SK-N-SH treated with all-trans-retinoic acid at 6 μM for 48 hours (cell line): Measurements from ENCODE around the gene FCHO2.
"Not testable (repeated sequence)": the region's sequence is repeated elsewhere in the genome, so short reads cannot be mapped to it uniquely, and the experiment has no call there.

Experiments used
- ATAC-seq: fragments of 200-7000 bp; cut with Tn5 transposase; 3 replicates; pipeline ENCODE4 v1.9.1; 2020; ENCODE audit warnings: mild to moderate bottlenecking, moderate library complexity
- ARNTL ChIP-seq: fragments of 450-650 bp; formaldehyde crosslinking; IDR thresholded peaks from 2 replicates; pipeline ENCODE4 v1.5.0; 2020; ENCODE audit warnings: low read depth, mild to moderate bottlenecking, moderate library complexity, borderline replicate concordance
- BACH2 ChIP-seq: fragments of 250-450 bp; sonication (Bioruptor Pico); IDR thresholded peaks from 2 replicates; pipeline ENCODE4 v1.9.0; 2021; ENCODE audit warnings: mild to moderate bottlenecking, borderline replicate concordance
- ESRRG ChIP-seq: fragments of 250-450 bp; sonication (Bioruptor Pico); IDR thresholded peaks from 2 replicates; pipeline ENCODE4 v1.6.1; 2021; ENCODE audit warnings: mild to moderate bottlenecking
- GLIS3 ChIP-seq: fragments of 250-450 bp; sonication (Bioruptor Pico); IDR thresholded peaks from 2 replicates; pipeline ENCODE4 v1.5.0; 2020; ENCODE audit warnings: mild to moderate bottlenecking, moderate library complexity
- ISL1 ChIP-seq: fragments of 250-450 bp; sonication (Bioruptor Pico); IDR thresholded peaks from 2 replicates; pipeline ENCODE4 v2.1.2; 2022; ENCODE audit warnings: mild to moderate bottlenecking, moderate library complexity
- OSR1 ChIP-seq: fragments of 250-450 bp; sonication (Bioruptor Pico); IDR thresholded peaks from 2 replicates; pipeline ENCODE4 v1.8.0; 2022; ENCODE audit warnings: moderate library complexity, mild to moderate bottlenecking, inconsistent platforms
- PPARA ChIP-seq: fragments of 250-450 bp; sonication (Bioruptor Pico); IDR thresholded peaks from 2 replicates; pipeline ENCODE4 v1.5.0; 2020; ENCODE audit warnings: mild to moderate bottlenecking, borderline replicate concordance
- RARB ChIP-seq: fragments of 250-450 bp; sonication (Bioruptor Pico); IDR thresholded peaks from 2 replicates; pipeline ENCODE4 v1.8.0; 2021; ENCODE audit warnings: mild to moderate bottlenecking, moderate library complexity
- SNAI2 ChIP-seq: fragments of 250-450 bp; sonication (Bioruptor Pico); IDR thresholded peaks from 2 replicates; pipeline ENCODE4 v1.5.0; 2020; ENCODE audit warnings: mild to moderate bottlenecking, moderate library complexity
- TCF4 ChIP-seq: fragments of 250-450 bp; sonication (Bioruptor Pico); IDR thresholded peaks from 2 replicates; pipeline ENCODE4 v1.8.0; 2021; ENCODE audit warnings: mild to moderate bottlenecking, moderate library complexity, borderline replicate concordance
- ZFP3 ChIP-seq: fragments of 250-450 bp; sonication (Bioruptor Pico); IDR thresholded peaks from 2 replicates; pipeline ENCODE4 v1.5.0; 2020; ENCODE audit warnings: mild to moderate bottlenecking, moderate library complexity
- ZFP30 ChIP-seq: fragments of 450-650 bp; formaldehyde crosslinking; IDR thresholded peaks from 2 replicates; pipeline ENCODE4 v1.5.0; 2022; ENCODE audit warnings: mild to moderate bottlenecking, moderate library complexity
- ZNF565 ChIP-seq: fragments of 450-650 bp; formaldehyde crosslinking; conservative IDR thresholded peaks from 2 replicates; pipeline ENCODE4 v1.5.0; 2020; ENCODE audit warnings: low read depth, mild to moderate bottlenecking, moderate library complexity
- ZNF70 ChIP-seq: fragments of 450-650 bp; formaldehyde crosslinking; IDR thresholded peaks from 2 replicates; pipeline ENCODE4 v1.5.0; 2020; ENCODE audit warnings: mild to moderate bottlenecking, moderate library complexity
- ZNF8 ChIP-seq: fragments of 450-650 bp; formaldehyde crosslinking; IDR thresholded peaks from 2 replicates; pipeline ENCODE4 v1.5.0; 2020; ENCODE audit warnings: mild to moderate bottlenecking, moderate library complexity
- TF ChIP-seq, protein P1 (sequence below): fragments of 250-450 bp; sonication (Bioruptor Pico); IDR thresholded peaks from 2 replicates; pipeline ENCODE4 v1.8.0; 2021; ENCODE audit warnings: low read depth, mild to moderate bottlenecking, moderate library complexity, borderline replicate concordance
- TF ChIP-seq, protein P2 (sequence below): fragments of 250-450 bp; sonication (Bioruptor Pico); IDR thresholded peaks from 2 replicates; pipeline ENCODE4 v1.5.1; 2020; ENCODE audit warnings: low read depth, mild to moderate bottlenecking, moderate library complexity
- TF ChIP-seq, protein P3 (sequence below): fragments of 250-450 bp; sonication (Bioruptor Pico); IDR thresholded peaks from 2 replicates; pipeline ENCODE4 v1.8.0; 2020; ENCODE audit warnings: mild to moderate bottlenecking, moderate library complexity, borderline replicate concordance
- TF ChIP-seq, protein P4 (sequence below): fragments of 250-450 bp; sonication (Bioruptor Pico); IDR thresholded peaks from 2 replicates; pipeline ENCODE4 v1.5.0; 2020; ENCODE audit warnings: mild to moderate bottlenecking, moderate library complexity

The FCHO2 gene

DNA sequence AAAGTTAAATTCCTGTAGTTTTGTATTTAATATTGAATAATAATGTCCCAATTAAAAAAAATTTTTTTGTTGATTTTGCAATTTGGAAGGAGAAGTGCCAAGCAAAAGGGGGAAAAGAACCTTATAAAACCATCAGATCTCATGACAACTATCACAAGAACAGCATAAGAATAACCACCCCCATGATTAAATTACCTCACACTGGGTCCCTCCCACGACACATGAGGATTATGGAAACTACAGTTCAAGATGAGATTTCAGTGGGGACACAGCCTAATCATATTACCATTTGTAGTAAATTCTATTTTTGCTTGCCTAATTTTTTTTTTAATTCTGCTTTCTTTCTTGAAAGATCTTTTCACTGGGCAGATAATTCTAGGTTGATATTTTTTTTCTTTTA, 33.4 kb upstream of the FCHO2 start:
- ATAC-seq, result no peak
- TF ChIP-seq, protein P1, sequence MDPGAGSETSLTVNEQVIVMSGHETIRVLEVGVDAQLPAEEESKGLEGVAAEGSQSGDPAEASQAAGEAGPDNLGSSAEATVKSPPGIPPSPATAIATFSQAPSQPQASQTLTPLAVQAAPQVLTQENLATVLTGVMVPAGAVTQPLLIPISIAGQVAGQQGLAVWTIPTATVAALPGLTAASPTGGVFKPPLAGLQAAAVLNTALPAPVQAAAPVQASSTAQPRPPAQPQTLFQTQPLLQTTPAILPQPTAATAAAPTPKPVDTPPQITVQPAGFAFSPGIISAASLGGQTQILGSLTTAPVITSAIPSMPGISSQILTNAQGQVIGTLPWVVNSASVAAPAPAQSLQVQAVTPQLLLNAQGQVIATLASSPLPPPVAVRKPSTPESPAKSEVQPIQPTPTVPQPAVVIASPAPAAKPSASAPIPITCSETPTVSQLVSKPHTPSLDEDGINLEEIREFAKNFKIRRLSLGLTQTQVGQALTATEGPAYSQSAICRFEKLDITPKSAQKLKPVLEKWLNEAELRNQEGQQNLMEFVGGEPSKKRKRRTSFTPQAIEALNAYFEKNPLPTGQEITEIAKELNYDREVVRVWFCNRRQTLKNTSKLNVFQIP (CRISPR knock-in tag), result no peak
- TF ChIP-seq ZNF565 (no peak), SNAI2 (CRISPR knock-in tag) (no peak), ZNF70 (CRISPR knock-in tag) (no peak), BACH2 (no peak), ESRRG (CRISPR knock-in tag) (no peak), GLIS3 (CRISPR knock-in tag) (no peak)
- TF ChIP-seq, protein P2, sequence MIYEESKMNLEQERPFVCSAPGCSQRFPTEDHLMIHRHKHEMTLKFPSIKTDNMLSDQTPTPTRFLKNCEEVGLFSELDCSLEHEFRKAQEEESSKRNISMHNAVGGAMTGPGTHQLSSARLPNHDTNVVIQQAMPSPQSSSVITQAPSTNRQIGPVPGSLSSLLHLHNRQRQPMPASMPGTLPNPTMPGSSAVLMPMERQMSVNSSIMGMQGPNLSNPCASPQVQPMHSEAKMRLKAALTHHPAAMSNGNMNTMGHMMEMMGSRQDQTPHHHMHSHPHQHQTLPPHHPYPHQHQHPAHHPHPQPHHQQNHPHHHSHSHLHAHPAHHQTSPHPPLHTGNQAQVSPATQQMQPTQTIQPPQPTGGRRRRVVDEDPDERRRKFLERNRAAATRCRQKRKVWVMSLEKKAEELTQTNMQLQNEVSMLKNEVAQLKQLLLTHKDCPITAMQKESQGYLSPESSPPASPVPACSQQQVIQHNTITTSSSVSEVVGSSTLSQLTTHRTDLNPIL (CRISPR knock-in tag), result no peak

DNA sequence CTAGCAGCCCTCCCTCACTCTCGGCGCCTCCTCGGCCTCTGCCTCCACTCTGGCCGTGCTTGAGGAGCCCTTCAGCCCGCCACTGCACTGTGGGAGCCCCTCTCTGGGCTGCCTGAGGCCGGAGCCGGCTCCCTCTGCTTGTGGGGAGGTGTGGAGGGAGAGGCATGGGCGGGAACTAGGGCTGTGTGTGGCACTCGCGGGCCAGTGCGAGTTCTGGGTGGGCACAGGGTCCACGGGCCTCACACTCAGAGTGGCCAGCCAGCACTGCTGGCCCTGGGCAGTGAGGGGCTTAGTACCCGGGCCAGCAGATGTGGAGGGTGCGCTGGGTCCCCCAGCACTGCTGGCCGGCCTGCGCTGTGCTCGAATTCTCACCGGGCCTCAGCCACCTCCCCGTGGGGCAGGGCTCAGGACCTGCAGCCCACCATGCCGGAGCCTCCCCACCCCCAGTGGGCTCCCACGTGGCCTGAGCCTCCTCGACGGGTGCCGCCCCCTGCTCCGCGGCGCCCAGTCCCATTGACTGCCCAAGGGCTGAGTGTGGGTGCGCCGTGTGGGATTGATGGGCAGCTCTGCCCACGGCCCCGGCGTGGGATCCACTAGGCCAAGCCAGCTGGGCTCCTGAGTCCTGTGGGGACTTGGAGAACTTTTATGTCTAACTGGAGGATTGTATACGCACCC, 30.4 kb upstream of the FCHO2 start:
- TF ChIP-seq SNAI2 (CRISPR knock-in tag), result no peak
- TF ChIP-seq, protein P3, sequence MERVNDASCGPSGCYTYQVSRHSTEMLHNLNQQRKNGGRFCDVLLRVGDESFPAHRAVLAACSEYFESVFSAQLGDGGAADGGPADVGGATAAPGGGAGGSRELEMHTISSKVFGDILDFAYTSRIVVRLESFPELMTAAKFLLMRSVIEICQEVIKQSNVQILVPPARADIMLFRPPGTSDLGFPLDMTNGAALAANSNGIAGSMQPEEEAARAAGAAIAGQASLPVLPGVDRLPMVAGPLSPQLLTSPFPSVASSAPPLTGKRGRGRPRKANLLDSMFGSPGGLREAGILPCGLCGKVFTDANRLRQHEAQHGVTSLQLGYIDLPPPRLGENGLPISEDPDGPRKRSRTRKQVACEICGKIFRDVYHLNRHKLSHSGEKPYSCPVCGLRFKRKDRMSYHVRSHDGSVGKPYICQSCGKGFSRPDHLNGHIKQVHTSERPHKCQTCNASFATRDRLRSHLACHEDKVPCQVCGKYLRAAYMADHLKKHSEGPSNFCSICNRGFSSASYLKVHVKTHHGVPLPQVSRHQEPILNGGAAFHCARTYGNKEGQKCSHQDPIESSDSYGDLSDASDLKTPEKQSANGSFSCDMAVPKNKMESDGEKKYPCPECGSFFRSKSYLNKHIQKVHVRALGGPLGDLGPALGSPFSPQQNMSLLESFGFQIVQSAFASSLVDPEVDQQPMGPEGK (CRISPR knock-in tag), result no peak
- TF ChIP-seq ZFP3 (CRISPR knock-in tag), result no peak
- TF ChIP-seq, protein P2 (CRISPR knock-in tag), result no peak
- TF ChIP-seq TCF4 (CRISPR knock-in tag), result no peak
- TF ChIP-seq ZNF8 (CRISPR knock-in tag), result no peak
- no peak for TF ChIP-seq OSR1 (CRISPR knock-in tag)
- TF ChIP-seq, protein P1 (CRISPR knock-in tag), result no peak
- no peak for TF ChIP-seq GLIS3 (CRISPR knock-in tag)
- no peak for TF ChIP-seq ARNTL (CRISPR knock-in tag)
- no peak for TF ChIP-seq ZFP30 (CRISPR knock-in tag)
- no peak for ATAC-seq

DNA sequence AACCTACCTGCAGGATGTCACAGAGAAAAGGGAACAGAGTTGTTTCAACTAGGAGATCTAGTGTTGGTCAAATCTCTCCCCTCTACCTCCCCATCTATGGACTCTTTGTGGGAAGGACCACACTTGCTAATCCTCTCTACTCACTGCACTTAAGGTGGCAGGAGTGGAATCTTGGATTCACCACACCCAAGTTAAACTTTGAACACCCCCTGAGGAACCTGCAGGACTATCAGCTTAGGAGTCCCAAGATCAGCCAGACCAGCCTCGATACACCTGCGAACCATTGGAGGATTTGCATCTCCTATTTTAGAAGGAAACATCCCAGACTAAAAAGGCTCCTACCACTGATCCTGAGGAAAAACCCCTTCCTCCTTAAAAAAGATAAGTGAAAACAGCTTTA, 23.2 kb upstream of the FCHO2 start:
- ATAC-seq, result not testable (repeated sequence)

DNA sequence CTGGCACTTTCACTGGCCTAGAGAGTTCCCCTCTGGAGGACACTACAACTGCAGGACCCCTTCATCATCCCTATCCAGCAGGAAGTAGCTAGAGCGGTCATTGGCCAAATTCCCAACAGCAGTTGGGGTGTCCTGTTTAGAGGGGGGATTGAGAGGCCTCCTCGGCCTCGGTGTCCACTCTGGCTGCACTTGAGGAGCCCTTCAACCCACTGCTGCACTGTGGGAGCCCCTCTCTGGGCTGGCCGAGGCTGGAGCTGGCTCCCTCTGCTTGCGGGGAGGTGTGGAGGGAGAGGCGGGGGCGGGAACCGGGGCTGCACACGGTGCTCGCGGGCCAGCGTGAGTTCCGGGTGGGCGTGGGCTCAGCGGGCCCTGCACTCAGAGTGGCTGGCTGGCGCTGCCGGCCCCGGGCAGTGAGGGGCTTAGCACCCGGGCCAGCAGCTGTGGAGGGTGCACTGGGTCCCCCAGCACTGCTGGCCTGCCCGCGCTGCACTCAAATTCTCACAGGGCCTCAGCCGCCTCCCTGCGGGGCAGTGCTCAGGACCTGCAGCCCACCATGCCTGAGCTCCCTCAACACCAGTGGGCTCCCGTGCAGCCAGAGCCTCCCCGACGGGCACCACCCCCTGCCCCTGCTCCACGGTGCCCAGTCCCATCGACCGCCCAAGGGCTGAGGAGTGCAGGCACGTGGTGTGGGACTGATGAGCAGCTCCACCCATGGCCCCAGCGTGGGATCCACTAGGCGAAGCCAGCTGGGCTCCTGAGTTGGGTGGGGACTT, 20.7 kb upstream of the FCHO2 start:
- ATAC-seq, result not testable (repeated sequence)

DNA sequence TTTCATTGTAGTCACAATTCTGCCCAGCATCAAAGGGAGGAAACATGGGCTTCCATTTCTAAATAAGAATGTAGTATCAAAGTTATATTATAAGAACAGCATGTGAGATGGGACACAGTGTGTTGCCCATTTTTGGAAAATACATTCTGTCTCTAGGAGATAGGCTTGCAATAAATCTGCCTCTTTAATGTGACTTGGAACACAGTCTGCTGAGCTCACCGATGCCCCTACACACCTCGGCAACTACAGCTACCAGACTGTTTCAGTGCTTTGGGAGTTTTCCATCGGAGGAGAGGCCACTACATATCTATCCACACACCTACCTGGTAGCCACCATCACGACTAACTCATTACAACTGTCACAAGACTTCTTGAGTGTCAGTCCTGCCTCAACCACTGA, 18.9 kb upstream of the FCHO2 start:
- no peak for ATAC-seq
- TF ChIP-seq ARNTL (CRISPR knock-in tag) (no peak), ZFP3 (CRISPR knock-in tag) (no peak), PPARA (CRISPR knock-in tag) (no peak), ISL1 (CRISPR knock-in tag) (no peak), RARB (no peak)
- TF ChIP-seq, protein P4, sequence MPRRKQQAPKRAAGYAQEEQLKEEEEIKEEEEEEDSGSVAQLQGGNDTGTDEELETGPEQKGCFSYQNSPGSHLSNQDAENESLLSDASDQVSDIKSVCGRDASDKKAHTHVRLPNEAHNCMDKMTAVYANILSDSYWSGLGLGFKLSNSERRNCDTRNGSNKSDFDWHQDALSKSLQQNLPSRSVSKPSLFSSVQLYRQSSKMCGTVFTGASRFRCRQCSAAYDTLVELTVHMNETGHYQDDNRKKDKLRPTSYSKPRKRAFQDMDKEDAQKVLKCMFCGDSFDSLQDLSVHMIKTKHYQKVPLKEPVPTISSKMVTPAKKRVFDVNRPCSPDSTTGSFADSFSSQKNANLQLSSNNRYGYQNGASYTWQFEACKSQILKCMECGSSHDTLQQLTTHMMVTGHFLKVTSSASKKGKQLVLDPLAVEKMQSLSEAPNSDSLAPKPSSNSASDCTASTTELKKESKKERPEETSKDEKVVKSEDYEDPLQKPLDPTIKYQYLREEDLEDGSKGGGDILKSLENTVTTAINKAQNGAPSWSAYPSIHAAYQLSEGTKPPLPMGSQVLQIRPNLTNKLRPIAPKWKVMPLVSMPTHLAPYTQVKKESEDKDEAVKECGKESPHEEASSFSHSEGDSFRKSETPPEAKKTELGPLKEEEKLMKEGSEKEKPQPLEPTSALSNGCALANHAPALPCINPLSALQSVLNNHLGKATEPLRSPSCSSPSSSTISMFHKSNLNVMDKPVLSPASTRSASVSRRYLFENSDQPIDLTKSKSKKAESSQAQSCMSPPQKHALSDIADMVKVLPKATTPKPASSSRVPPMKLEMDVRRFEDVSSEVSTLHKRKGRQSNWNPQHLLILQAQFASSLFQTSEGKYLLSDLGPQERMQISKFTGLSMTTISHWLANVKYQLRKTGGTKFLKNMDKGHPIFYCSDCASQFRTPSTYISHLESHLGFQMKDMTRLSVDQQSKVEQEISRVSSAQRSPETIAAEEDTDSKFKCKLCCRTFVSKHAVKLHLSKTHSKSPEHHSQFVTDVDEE (CRISPR knock-in tag), result no peak
- TF ChIP-seq, protein P1 (CRISPR knock-in tag), result no peak
- TF ChIP-seq, protein P2 (CRISPR knock-in tag), result no peak
